Measurements from ENCODE around the gene HEATR3. TPM values are rescaled to one million over a fixed set of nuclear protein-coding genes. Genes with fewer than 3 reads are reported as not detected.

The HEATR3 gene
- total and polyA plus RNA-seq, 2 of the 13 experiments (the other 11 are each of a cell fraction or from before 2014, with no cell fraction given), result 22.4 to 52.4 TPM

DNA sequence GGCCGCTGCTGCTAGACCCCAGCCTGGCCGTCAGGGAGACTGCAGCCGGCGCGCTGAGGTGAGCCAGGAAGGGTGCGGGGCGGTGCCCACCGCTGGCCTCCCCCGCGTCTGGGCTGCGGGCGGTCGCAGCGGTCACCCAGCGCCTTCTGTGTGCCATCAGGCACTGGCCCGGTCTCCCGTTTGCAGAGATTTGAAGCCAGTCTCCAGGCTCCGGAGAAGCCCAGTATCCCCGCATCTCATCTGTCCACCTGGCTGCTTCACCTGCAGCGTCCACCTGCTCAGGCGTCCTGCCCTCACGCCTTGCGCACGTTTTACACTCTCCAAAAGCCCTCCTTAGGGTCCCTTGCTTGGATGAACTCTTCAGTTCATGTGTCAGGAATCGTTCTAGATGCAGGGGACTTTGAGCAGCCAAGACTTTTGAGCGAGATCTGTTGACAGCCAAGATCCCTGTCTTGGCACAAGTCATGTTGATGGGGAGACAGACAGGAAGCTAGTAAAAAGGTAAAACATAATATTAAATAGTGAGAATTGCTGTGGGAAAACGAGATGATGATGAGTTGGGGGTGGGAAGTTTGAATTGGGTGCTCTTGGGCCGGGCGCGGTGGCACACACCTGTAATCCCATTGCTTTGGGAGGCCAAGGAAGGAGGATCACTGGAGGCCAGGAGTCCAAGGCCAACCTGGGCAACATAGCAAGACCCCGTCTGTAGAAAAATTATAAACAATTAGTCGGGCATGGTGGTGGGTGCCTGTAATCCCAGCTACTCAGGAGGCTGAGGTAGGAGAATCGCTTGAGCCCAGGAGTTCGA, 916 bp downstream of the HEATR3 start (continued):
- TF ChIP-seq TOPORS (CRISPR knock-in tag; IDR thresholded peaks at IDR 0.05) (peak; percentile 86), GABPA (IDR thresholded peaks at IDR 0.05; ENCODE audit: low read depth, low read length) (no peak), GABPA (CRISPR knock-in tag; IDR thresholded peaks at IDR 0.05; ENCODE audit: low read depth) (no peak), ZNF773 (CRISPR knock-in tag; IDR thresholded peaks at IDR 0.05; ENCODE audit: borderline replicate concordance) (peak; percentile 13; the same call in 1 of the 2 replicates)

DNA sequence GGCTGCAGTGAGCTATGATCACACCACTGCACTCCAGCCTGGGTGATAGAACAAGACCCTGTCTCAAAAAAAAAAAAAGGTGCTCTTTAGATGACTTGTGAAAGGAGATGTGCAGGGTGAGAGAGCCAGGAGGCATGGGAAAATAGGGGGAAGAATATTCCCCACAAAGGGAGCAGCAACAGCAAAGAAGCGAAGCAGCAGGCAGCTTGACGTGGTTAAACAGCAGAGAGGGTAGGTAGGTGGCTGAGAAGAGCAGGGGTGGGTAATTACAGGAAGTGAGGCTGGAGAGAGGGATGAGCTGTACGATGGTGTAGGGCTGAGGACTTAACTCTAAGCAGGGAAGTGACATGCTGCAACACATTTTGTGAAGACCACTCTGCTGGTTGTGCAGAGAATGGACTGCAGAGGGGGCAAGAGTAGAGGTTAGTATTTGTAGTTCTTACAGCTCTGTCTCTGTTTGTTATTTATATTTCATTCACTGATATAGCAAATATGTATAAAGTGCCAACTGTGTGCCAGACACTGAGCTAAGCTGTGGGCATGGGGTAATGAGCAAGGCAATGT, 1.6 kb downstream of the HEATR3 start:
- peaks cover 11 to 17% of the 10 kb centered on the region in 2 experiments for H3K36me3 ChIP-seq (replicated peaks in 1 of 2; ENCODE audit: control insufficient read depth in 1 of 2, insufficient read depth in 2 of 2, low read length in 2 of 2)
- peak overlapping the region; percentile 100 for H3K4me2 ChIP-seq (ENCODE audit: low read depth, low read length)
- no peaks in the 10 kb centered on the region; a peak in 1 of 5 replicates for H3K27me3 ChIP-seq (ENCODE audit: control insufficient read depth in 1 of 2, insufficient read depth in 2 of 2, low read length in 2 of 2)
- intact Hi-C loops (cut with micrococcal nuclease; ENCODE audit: unreplicated experiment) (loop anchor here (1.0 kb wide), 3 partner anchors 43 to 143 kb away; no protein-coding TSS in a partner anchor), in situ Hi-C loops (cut with HindIII; ENCODE audit: extremely low pct_ligation_motif_present, low pct_unique_long_range_greater_than_20kb) (no loop called here)
- DNase-seq (ENCODE audit: low spot score) (peak; percentile 79), ATAC-seq (peak; percentile 68), FAIRE-seq (no peak)
- BruUV-seq (replicated peaks), result no TSS peak
- no peak overlapping the region for H2AFZ ChIP-seq (ENCODE audit: low read length)
- peaks cover 19% of the 10 kb centered on the region for H3K79me2 ChIP-seq (ENCODE audit: insufficient read depth, low read length)
- H4K20me1 ChIP-seq (ENCODE audit: insufficient read depth, low read length), result no peaks in the 10 kb centered on the region; the same call in none of the 2 replicates
- WGBS (ENCODE audit: low lambda C conversion rate), result 35% methylated on average over 3 of the region's 3 CpGs
- CTCF ChIA-PET (ENCODE audit: low intra/inter-chr PET ratio, low total read pairs), result interaction anchor here (2.3 kb wide), 1 partner anchor 43 kb away, joined by 11 read pairs; the partner anchor contains the start of gene CNEP1R1
- H3K9me3 ChIP-seq (ENCODE audit: low read length), result no peaks in the 10 kb centered on the region
- H3K27ac ChIP-seq (ENCODE audit: extremely low read length, insufficient read depth, low read length), result peak overlapping the region; percentile 4
- peaks cover 32% of the 10 kb centered on the region for H3K4me1 ChIP-seq (ENCODE audit: insufficient read depth, low read length)
- H3K4me3 ChIP-seq (replicated peaks in 1 of 3; ENCODE audit: insufficient read depth in 1 of 3, low read depth in 2 of 3, low read length in 3 of 3), result peak overlapping the region; percentile 28 to 99 (median 75); a peak in 5 of 6 replicates
- POLR2A ChIA-PET, result interaction anchor here (1.2 to 2.4 kb wide), 3 partner anchors 42 to 87 kb away, joined by 3 to 10 read pairs (median 5); partner anchors contain the start of gene CNEP1R1
- H3K9ac ChIP-seq (ENCODE audit: insufficient read depth, low read depth, low read length), result 0 out of 2 replicates have a peak overlapping the region, but pooled peaks have one; percentile 1
- TF ChIP-seq ZNF567 (CRISPR knock-in tag; IDR thresholded peaks at IDR 0.05; ENCODE audit: borderline replicate concordance), result 0 out of 2 replicates have a peak, but pooled peaks have one; percentile 62
- TF ChIP-seq ZNF496 (CRISPR knock-in tag; IDR thresholded peaks at IDR 0.05; ENCODE audit: insufficient replicate concordance), result no peak
- no peak for TF ChIP-seq ZNF17 (CRISPR knock-in tag; IDR thresholded peaks at IDR 0.05)
- no peak for TF ChIP-seq KLF12 (CRISPR knock-in tag; IDR thresholded peaks at IDR 0.05; ENCODE audit: borderline replicate concordance)
- TF ChIP-seq, protein P1, sequence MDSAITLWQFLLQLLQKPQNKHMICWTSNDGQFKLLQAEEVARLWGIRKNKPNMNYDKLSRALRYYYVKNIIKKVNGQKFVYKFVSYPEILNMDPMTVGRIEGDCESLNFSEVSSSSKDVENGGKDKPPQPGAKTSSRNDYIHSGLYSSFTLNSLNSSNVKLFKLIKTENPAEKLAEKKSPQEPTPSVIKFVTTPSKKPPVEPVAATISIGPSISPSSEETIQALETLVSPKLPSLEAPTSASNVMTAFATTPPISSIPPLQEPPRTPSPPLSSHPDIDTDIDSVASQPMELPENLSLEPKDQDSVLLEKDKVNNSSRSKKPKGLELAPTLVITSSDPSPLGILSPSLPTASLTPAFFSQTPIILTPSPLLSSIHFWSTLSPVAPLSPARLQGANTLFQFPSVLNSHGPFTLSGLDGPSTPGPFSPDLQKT (CRISPR knock-in tag; IDR thresholded peaks at IDR 0.05; ENCODE audit: borderline replicate concordance), result no peak
- no peak for TF ChIP-seq SNAI1 (CRISPR knock-in tag; IDR thresholded peaks at IDR 0.05; ENCODE audit: borderline replicate concordance)
- TF ChIP-seq SIX1 (CRISPR knock-in tag; IDR thresholded peaks at IDR 0.05; ENCODE audit: borderline replicate concordance), result no peak
- TF ChIP-seq, protein P2, sequence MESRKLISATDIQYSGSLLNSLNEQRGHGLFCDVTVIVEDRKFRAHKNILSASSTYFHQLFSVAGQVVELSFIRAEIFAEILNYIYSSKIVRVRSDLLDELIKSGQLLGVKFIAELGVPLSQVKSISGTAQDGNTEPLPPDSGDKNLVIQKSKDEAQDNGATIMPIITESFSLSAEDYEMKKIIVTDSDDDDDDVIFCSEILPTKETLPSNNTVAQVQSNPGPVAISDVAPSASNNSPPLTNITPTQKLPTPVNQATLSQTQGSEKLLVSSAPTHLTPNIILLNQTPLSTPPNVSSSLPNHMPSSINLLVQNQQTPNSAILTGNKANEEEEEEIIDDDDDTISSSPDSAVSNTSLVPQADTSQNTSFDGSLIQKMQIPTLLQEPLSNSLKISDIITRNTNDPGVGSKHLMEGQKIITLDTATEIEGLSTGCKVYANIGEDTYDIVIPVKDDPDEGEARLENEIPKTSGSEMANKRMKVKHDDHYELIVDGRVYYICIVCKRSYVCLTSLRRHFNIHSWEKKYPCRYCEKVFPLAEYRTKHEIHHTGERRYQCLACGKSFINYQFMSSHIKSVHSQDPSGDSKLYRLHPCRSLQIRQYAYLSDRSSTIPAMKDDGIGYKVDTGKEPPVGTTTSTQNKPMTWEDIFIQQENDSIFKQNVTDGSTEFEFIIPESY (CRISPR knock-in tag; IDR thresholded peaks at IDR 0.05), result no peak
- TF ChIP-seq GLI4 (CRISPR knock-in tag; IDR thresholded peaks at IDR 0.05; ENCODE audit: borderline replicate concordance), result no peak
- TF ChIP-seq ZNF230 (CRISPR knock-in tag; IDR thresholded peaks at IDR 0.05), result no peak
- TF ChIP-seq ZNF207 (IDR thresholded peaks at IDR 0.05; ENCODE audit: borderline replicate concordance), result no peak
- TF ChIP-seq UBTF (CRISPR knock-in tag; IDR thresholded peaks at IDR 0.05), result no peak

Data from HepG2 (cell line).